ENCODE results near the gene MAL. TPM values are rescaled to one million over a fixed set of nuclear protein-coding genes. Genes with fewer than 3 reads are reported as not detected.

The MAL gene
- total RNA-seq, 1 donor from 2014 or later: 9.6 TPM

- no peak overlapping the region for H3K4me3 ChIP-seq (ENCODE audit: low read depth, low read length)
- TF ChIP-seq CTCF (IDR thresholded peaks at IDR 0.05; ENCODE audit: insufficient read depth, low read length, poor library complexity, severe bottlenecking): no peak
- peaks cover 2% of the 10 kb centered on the region for H3K27me3 ChIP-seq (ENCODE audit: control insufficient read depth, insufficient read depth, low read length)
- H3K36me3 ChIP-seq (ENCODE audit: control insufficient read depth, insufficient read depth, low read length): peaks cover 1% of the 10 kb centered on the region
- DNase-seq (ENCODE audit: low read depth): no peak
Observed at GRCh38 chr2:95047629-95048510, 22.4 kb downstream of the MAL start.

DNA sequence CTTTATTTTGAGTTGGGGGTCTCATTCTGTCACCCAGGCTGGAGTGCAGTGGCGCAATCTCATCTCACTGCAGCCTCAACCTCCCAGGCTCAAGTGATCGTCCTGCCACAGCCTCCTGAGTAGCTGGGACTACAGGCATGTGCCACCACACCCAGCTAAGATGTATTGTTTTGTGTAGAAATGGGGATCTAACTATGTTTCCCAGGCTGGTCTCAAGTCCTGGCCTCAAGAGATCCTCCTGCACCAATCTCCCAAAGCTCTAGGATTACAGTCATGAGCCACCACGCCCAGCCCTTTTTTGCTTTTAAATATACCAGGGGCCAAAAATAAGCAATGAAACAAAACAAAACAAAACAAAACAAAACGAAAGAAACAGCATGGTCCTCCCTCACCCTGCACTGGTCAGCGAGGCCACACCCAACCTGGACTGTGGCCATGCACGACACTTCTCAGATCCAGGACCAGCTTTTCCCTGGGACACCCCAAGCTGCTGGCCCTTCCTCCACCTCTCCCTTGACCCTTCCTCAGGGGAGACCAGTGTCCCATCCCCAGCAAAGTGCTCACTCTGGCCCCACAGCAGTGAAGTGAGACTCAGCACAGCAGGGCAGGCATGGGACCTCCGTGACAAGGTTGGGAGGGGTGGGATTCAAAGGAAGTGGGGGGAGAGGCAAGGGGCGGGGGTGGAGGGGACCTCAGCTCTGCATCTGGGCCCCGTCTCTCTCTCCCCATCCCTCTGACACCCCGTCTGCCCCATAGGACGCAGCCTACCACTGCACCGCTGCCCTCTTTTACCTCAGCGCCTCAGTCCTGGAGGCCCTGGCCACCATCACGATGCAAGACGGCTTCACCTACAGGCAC, 23.5 kb downstream of the MAL start:
- Histone ChIP-seq H3K4me3 (ENCODE audit: low read depth, low read length) (no peak overlapping the region), H3K36me3 (ENCODE audit: control insufficient read depth, insufficient read depth, low read length) (peaks cover 1% of the 10 kb centered on the region), H3K27me3 (ENCODE audit: control insufficient read depth, insufficient read depth, low read length) (peaks cover 2% of the 10 kb centered on the region)
- DNase-seq (ENCODE audit: low read depth): no peak
- TF ChIP-seq CTCF (IDR thresholded peaks at IDR 0.05; ENCODE audit: insufficient read depth, low read length, poor library complexity, severe bottlenecking): no peak

DNA sequence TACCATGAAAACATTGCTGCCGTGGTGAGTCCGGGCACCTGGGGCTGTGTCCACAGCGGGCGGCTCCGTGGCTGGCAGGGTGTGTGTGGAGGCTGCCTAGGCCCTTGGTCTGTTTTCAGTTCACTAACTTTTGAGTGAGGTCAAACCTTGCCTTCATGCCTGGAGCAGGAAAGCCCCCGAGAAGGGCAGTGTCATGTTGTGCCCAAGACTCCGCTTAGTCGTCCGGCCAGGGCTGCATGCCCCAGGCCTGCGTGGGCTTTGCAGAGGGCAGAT, 24.1 kb downstream of the MAL start:
- no peak overlapping the region for H3K4me3 ChIP-seq (ENCODE audit: low read depth, low read length)
- no peak for TF ChIP-seq CTCF (IDR thresholded peaks at IDR 0.05; ENCODE audit: insufficient read depth, low read length, poor library complexity, severe bottlenecking)
- peaks cover 1% of the 10 kb centered on the region for H3K36me3 ChIP-seq (ENCODE audit: control insufficient read depth, insufficient read depth, low read length)
- DNase-seq (ENCODE audit: low read depth): no peak
- H3K27me3 ChIP-seq (ENCODE audit: control insufficient read depth, insufficient read depth, low read length): peaks cover 2% of the 10 kb centered on the region

- no peak for TF ChIP-seq CTCF (IDR thresholded peaks at IDR 0.05; ENCODE audit: insufficient read depth, low read length, poor library complexity, severe bottlenecking)
- DNase-seq (ENCODE audit: low read depth): no peak
- peaks cover 2% of the 10 kb centered on the region for H3K27me3 ChIP-seq (ENCODE audit: control insufficient read depth, insufficient read depth, low read length)
- H3K4me3 ChIP-seq (ENCODE audit: low read depth, low read length): no peak overlapping the region
- H3K36me3 ChIP-seq (ENCODE audit: control insufficient read depth, insufficient read depth, low read length): peaks cover 1% of the 10 kb centered on the region
Observed at GRCh38 chr2:95049961-95050360, 24.5 kb downstream of the MAL start.

GRCh38 chr2:95050385-95051300, 25.1 kb downstream of the MAL start:
- Histone ChIP-seq H3K27me3 (ENCODE audit: control insufficient read depth, insufficient read depth, low read length) (peaks cover 2% of the 10 kb centered on the region), H3K36me3 (ENCODE audit: control insufficient read depth, insufficient read depth, low read length) (peaks cover 1% of the 10 kb centered on the region), H3K4me3 (ENCODE audit: low read depth, low read length) (no peak overlapping the region)
- DNase-seq (ENCODE audit: low read depth): no peak
- no peak for TF ChIP-seq CTCF (IDR thresholded peaks at IDR 0.05; ENCODE audit: insufficient read depth, low read length, poor library complexity, severe bottlenecking)

All from kidney epithelial cell (primary cell).